ENCODE data around the gene GJC2. TPM values are rescaled to one million over a fixed set of nuclear protein-coding genes. Genes with fewer than 3 reads are reported as not detected.

GJC2 gene
- total and polyA plus RNA-seq, 4 experiments from 2014 or later: 0.61 to 0.80 TPM; not detected in 2

Other genes starting within 250 kb of the GJC2 start
- under 1 TPM; 0.08 to 0.15 TPM for gene WNT9A, start 202.0 kb upstream of the GJC2 start, total RNA-seq
- under 1 TPM in 1 of 2 donors, not detected in 1; 0.08 TPM for gene WNT9A, start 202.0 kb upstream of the GJC2 start, polyA plus RNA-seq
- gene WNT3A, start 142.9 kb upstream of the GJC2 start, total RNA-seq: not detected
- gene WNT3A, start 142.9 kb upstream of the GJC2 start, polyA plus RNA-seq: not detected
- 100 to 1,000 TPM; 265 to 270 TPM for gene ARF1, start 67.2 kb upstream of the GJC2 start, total RNA-seq
- 100 to 1,000 TPM; 493 to 600 TPM for gene ARF1, start 67.2 kb upstream of the GJC2 start, polyA plus RNA-seq
- gene C1orf35, start 46.6 kb upstream of the GJC2 start, total RNA-seq: 10 to 100 TPM; 28.5 to 30.7 TPM
- gene C1orf35, start 46.6 kb upstream of the GJC2 start, polyA plus RNA-seq: 10 to 100 TPM; 16.4 to 20.0 TPM
- 10 to 100 TPM; 57.8 to 64.5 TPM for gene MRPL55, start 40.6 kb upstream of the GJC2 start, total RNA-seq
- gene MRPL55, start 40.6 kb upstream of the GJC2 start, polyA plus RNA-seq: 100 to 1,000 TPM; 108 to 157 TPM
- 100 to 1,000 TPM; 179 to 185 TPM for gene GUK1, start 9.7 kb upstream of the GJC2 start, total RNA-seq
- 100 to 1,000 TPM; 382 to 488 TPM for gene GUK1, start 9.7 kb upstream of the GJC2 start, polyA plus RNA-seq
- 10 to 100 TPM; 10.9 to 12.0 TPM for gene IBA57, start 15.9 kb downstream of the GJC2 start, total RNA-seq
- 1 to 10 TPM; 1.3 to 2.9 TPM for gene IBA57, start 15.9 kb downstream of the GJC2 start, polyA plus RNA-seq
- gene OBSCN, start 58.1 kb downstream of the GJC2 start, total RNA-seq: 10 to 100 TPM; 76.0 to 91.4 TPM
- gene OBSCN, start 58.1 kb downstream of the GJC2 start, polyA plus RNA-seq: 1 to 10 TPM in 1 of 2 donors, under 1 TPM in 1; 0.19 to 3.5 TPM

All from CD4-positive, alpha-beta memory T cell (primary cell).